Neural cell (in vitro differentiated cells): ENCODE measurements around the gene NECTIN1. TPM values are rescaled to one million over a fixed set of nuclear protein-coding genes. Genes with fewer than 3 reads are reported as not detected.

ENCODE experiments used
- H2AFZ ChIP-seq: fragments of 200-600, 300-800 bp; sonication (generic), shearing (Covaris generic); 2 replicates; pipeline ENCODE4 v1.6.0; 2014; ENCODE audit warnings: low read depth, mild to moderate bottlenecking, antibody characterized with exemption, low read length, moderate library complexity
- H3F3A ChIP-seq: fragments of 200-600 bp; shearing (Covaris generic); 2 replicates; pipeline ENCODE4 v1.6.1; 2016; ENCODE audit warnings: mild to moderate bottlenecking, moderate library complexity, mixed read lengths, antibody characterized with exemption, low read length; ENCODE audit not compliant: insufficient read depth, poor library complexity, severe bottlenecking
- H3K27ac ChIP-seq: fragments of 200-600, 300-800 bp; sonication (generic), shearing (Covaris generic); 2 replicates; pipeline ENCODE4 v1.5.1; 2014; ENCODE audit warnings: mild to moderate bottlenecking, low read length, moderate library complexity
- H3K27me3 ChIP-seq: fragments of 300-800, 200-600 bp; sonication (generic), shearing (Covaris generic); 2 replicates; pipeline ENCODE4 v1.6.0; 2014; ENCODE audit warnings: mild to moderate bottlenecking, low read depth, low read length, moderate library complexity; ENCODE audit not compliant: insufficient read depth
- H3K36me3 ChIP-seq: fragments of 300-800, 200-600 bp; sonication (generic), shearing (Covaris generic); 2 replicates; pipeline ENCODE4 v1.5.1; 2014; ENCODE audit warnings: mild to moderate bottlenecking, antibody characterized with exemption, low read length, moderate library complexity; ENCODE audit not compliant: insufficient read depth
- H3K4me2 ChIP-seq: fragments of 300-800, 200-600 bp; sonication (generic), shearing (Covaris generic); 2 replicates; pipeline ENCODE4 v1.6.0; 2014; ENCODE audit warnings: mild to moderate bottlenecking, low read length
- H3K4me3 ChIP-seq: fragments of 300-800, 200-600 bp; sonication (generic), shearing (Covaris generic); 2 replicates; pipeline ENCODE4 v1.5.1; 2014; ENCODE audit warnings: mild to moderate bottlenecking, low read length, moderate library complexity
- H3K79me2 ChIP-seq: fragments of 200-600 bp; shearing (Covaris generic); replicated peaks from 2 replicates; pipeline ENCODE4 v1.6.0; 2014; ENCODE audit warnings: mild to moderate bottlenecking, low read length, moderate library complexity; ENCODE audit not compliant: insufficient read depth
- H3K9ac ChIP-seq: fragments of 300-800, 200-600 bp; sonication (generic), shearing (Covaris generic); 2 replicates; pipeline ENCODE4 v1.6.1; 2016; ENCODE audit warnings: mild to moderate bottlenecking, low read length, mixed read lengths
- H3K9me2 ChIP-seq: fragments of 200-600 bp; shearing (Covaris generic); 2 replicates; pipeline ENCODE4 v1.6.1; 2016; ENCODE audit warnings: mild to moderate bottlenecking, low read length, mixed read lengths; ENCODE audit not compliant: insufficient read depth
- H3K9me3 ChIP-seq: fragments of 200-600, 300-800 bp; sonication (generic), shearing (Covaris generic); 2 replicates; pipeline ENCODE4 v1.6.1; 2016; ENCODE audit warnings: mild to moderate bottlenecking, mixed run types, low read length, moderate library complexity, mixed read lengths
- H4K20me1 ChIP-seq: fragments of 200-600 bp; shearing (Covaris generic); 2 replicates; pipeline ENCODE4 v1.6.1; 2016; ENCODE audit warnings: mild to moderate bottlenecking, mixed run types; ENCODE audit not compliant: insufficient read depth
- CTCF ChIP-seq: fragments of 450-650 bp; IDR thresholded peaks from 2 replicates; pipeline ENCODE4 v1.5.1; 2014; ENCODE audit warnings: antibody characterized with exemption, mild to moderate bottlenecking, moderate library complexity; ENCODE audit not compliant: poor library complexity, severe bottlenecking
- EP300 ChIP-seq: fragments of 450-650 bp; conservative IDR thresholded peaks from 2 replicates; pipeline ENCODE4 v1.6.1; 2014; ENCODE audit warnings: antibody characterized with exemption, mild to moderate bottlenecking, moderate library complexity; ENCODE audit not compliant: poor library complexity, severe bottlenecking
- EZH2 ChIP-seq: fragments of 200-600, 300-800 bp; shearing (Covaris generic), sonication (generic); IDR thresholded peaks from 2 replicates; pipeline ENCODE4 v1.6.1; 2014; ENCODE audit warnings: antibody characterized with exemption, low read length, borderline replicate concordance, mild to moderate bottlenecking; ENCODE audit not compliant: insufficient read depth, poor library complexity, severe bottlenecking
- MXI1 ChIP-seq: fragments of 450-650 bp; conservative IDR thresholded peaks from 2 replicates; pipeline ENCODE4 v1.6.1; 2014; ENCODE audit warnings: antibody characterized with exemption, mild to moderate bottlenecking; ENCODE audit not compliant: poor library complexity, severe bottlenecking
- POLR2AphosphoS5 ChIP-seq: IDR thresholded peaks from 2 replicates; pipeline ENCODE4 v1.6.1; 2012
- RAD21 ChIP-seq: fragments of 450-650 bp; conservative IDR thresholded peaks from 2 replicates; pipeline ENCODE4 v1.6.1; 2014; ENCODE audit warnings: antibody characterized with exemption, mild to moderate bottlenecking, moderate library complexity
- REST ChIP-seq: IDR thresholded peaks from 2 replicates; pipeline ENCODE4 v1.6.1; 2012; ENCODE audit warnings: borderline replicate concordance
- SMC3 ChIP-seq: fragments of 450-650 bp; conservative IDR thresholded peaks from 2 replicates; pipeline ENCODE4 v1.6.1; 2014; ENCODE audit warnings: antibody characterized with exemption, mild to moderate bottlenecking, moderate library complexity; ENCODE audit not compliant: poor library complexity
- TAF1 ChIP-seq: IDR thresholded peaks from 2 replicates; pipeline ENCODE4 v1.6.1; 2012; ENCODE audit warnings: low read depth
- polyA plus RNA-seq: library from polyadenylated mRNA; depleted of rRNA; stranded (reverse); fragments of >200 nt; gene quantifications from 2 replicates; pipeline ENCODE4 v1.2.3, GENCODE V29; 2014

The NECTIN1 gene
- polyA plus RNA-seq, 1 donor from 2014 or later = 5.6 TPM

GRCh38 chr11:119716582-119717498 is 12.2 kb downstream of the NECTIN1 start:
- TF ChIP-seq REST (no peak), TAF1 (no peak), POLR2AphosphoS5 (peak; percentile 11), RAD21 (no peak), EP300 (no peak), SMC3 (no peak), MXI1 (no peak)
- no peaks in the 10 kb centered on the region for H3K9me3 ChIP-seq
- no peaks in the 10 kb centered on the region for H3K9me2 ChIP-seq
- no peaks in the 10 kb centered on the region for H3K36me3 ChIP-seq
- peaks cover 17% of the 10 kb centered on the region for H3K79me2 ChIP-seq
- H3K27ac ChIP-seq = no peak overlapping the region
- no peaks in the 10 kb centered on the region for H3K27me3 ChIP-seq
- H3K9ac ChIP-seq = no peak overlapping the region
- peak overlapping the region; percentile 38 for H3K4me3 ChIP-seq
- no peaks in the 10 kb centered on the region for H3F3A ChIP-seq
- no peak overlapping the region for H2AFZ ChIP-seq
- H3K4me2 ChIP-seq = no peak overlapping the region
- no peaks in the 10 kb centered on the region for H4K20me1 ChIP-seq

GRCh38 chr11:119714590-119714989 is 14.4 kb downstream of the NECTIN1 start:
- Histone ChIP-seq H3F3A (no peaks in the 10 kb centered on the region), H3K4me3 (no peak overlapping the region), H3K9me2 (no peaks in the 10 kb centered on the region), H3K4me2 (no peak overlapping the region), H3K9ac (no peak overlapping the region), H3K9me3 (no peaks in the 10 kb centered on the region), H3K36me3 (no peaks in the 10 kb centered on the region), H3K27me3 (no peaks in the 10 kb centered on the region), H3K27ac (no peak overlapping the region), H3K79me2 (peaks cover 7% of the 10 kb centered on the region), H2AFZ (no peak overlapping the region), H4K20me1 (no peaks in the 10 kb centered on the region)
- TF ChIP-seq POLR2AphosphoS5 (no peak), MXI1 (no peak), TAF1 (no peak), EZH2 (no peak), CTCF (no peak), EP300 (no peak), RAD21 (no peak), SMC3 (no peak), REST (no peak)
